K562 (cell line): Measurements from ENCODE around the gene LRP1. TPM values are rescaled to one million over a fixed set of nuclear protein-coding genes. Genes with fewer than 3 reads are reported as not detected.
A peak's percentile ranks its signal among the peaks of the same experiment; 100 is the strongest.

Experiments
- ADNP ChIP-seq: fragments of 200-800 bp; sonication (Bioruptor generic); IDR thresholded peaks from 2 replicates; pipeline ENCODE4 v1.6.1; 2016; ENCODE audit warnings: missing genetic modification characterization, missing compliant biosample characterization
- BMI1 ChIP-seq: fragments of 150-350 bp; IDR thresholded peaks from 2 replicates; pipeline ENCODE4 v1.6.1; 2014; ENCODE audit warnings: low read length
- CBFA2T2 ChIP-seq: fragments of 450-650 bp; conservative IDR thresholded peaks from 2 replicates; pipeline ENCODE4 v1.6.1; 2017; ENCODE audit warnings: mild to moderate bottlenecking
- CEBPZ ChIP-seq: fragments of 150-350 bp; IDR thresholded peaks from 2 replicates; pipeline ENCODE4 v1.6.1; 2014; ENCODE audit warnings: low read depth, mild to moderate bottlenecking, low read length, borderline replicate concordance
- COPS2 ChIP-seq: fragments of 450-650 bp; conservative IDR thresholded peaks from 2 replicates; pipeline ENCODE4 v1.6.1; 2016; ENCODE audit warnings: mild to moderate bottlenecking, moderate library complexity
- CREM ChIP-seq: IDR thresholded peaks from 2 replicates; pipeline ENCODE4 v1.6.1; 2014; ENCODE audit warnings: antibody characterized with exemption, low read depth
- EP300 ChIP-seq: IDR thresholded peaks from 2 replicates; pipeline ENCODE4 v1.6.1; 2012; ENCODE audit warnings: low read length, improper control_type of control experiment
- FOXO4 ChIP-seq: fragments of 450-650 bp; formaldehyde crosslinking; IDR thresholded peaks from 2 replicates; pipeline ENCODE4 v1.4.0; 2020; ENCODE audit warnings: mild to moderate bottlenecking, moderate library complexity
- HOMEZ ChIP-seq: fragments of 250-450 bp; sonication (Bioruptor Pico); IDR thresholded peaks from 2 replicates; pipeline ENCODE4 v1.4.0; 2020; ENCODE audit warnings: mild to moderate bottlenecking, moderate library complexity
- IRF9 ChIP-seq: fragments of 450-650 bp; IDR thresholded peaks from 2 replicates; pipeline ENCODE4 v1.6.1; 2016; ENCODE audit warnings: missing biosample characterization, missing genetic modification characterization
- PPARD ChIP-seq: fragments of 250-450 bp; sonication (Bioruptor Pico); IDR thresholded peaks from 2 replicates; pipeline ENCODE4 v1.8.0; 2022; ENCODE audit warnings: inconsistent platforms, mild to moderate bottlenecking, moderate library complexity
- SMAD3 ChIP-seq: fragments of 450-650 bp; formaldehyde crosslinking; conservative IDR thresholded peaks from 2 replicates; pipeline ENCODE4 v1.4.0; 2020; ENCODE audit warnings: mild to moderate bottlenecking
- SRF ChIP-seq, 2 experiments: fragments of 250-450, 450-650 bp in 1 of 2; sonication (Bioruptor Pico) in 1 of 2; sonication (generic) in 1 of 2; formaldehyde crosslinking; IDR thresholded peaks; 2 replicates each; pipeline versions ENCODE4 v1.5.0 to v1.5.1; 2020 to 2022; ENCODE audit warnings: mild to moderate bottlenecking in 1 of 2, missing genetic modification reagents in 1 of 2
- ZEB2 ChIP-seq: fragments of 450-650 bp; IDR thresholded peaks from 2 replicates; pipeline ENCODE4 v1.6.1; 2016
- ZNF124 ChIP-seq: sonication (generic); formaldehyde crosslinking; IDR thresholded peaks from 2 replicates; pipeline ENCODE4 v1.8.1; 2022; ENCODE audit warnings: missing genetic modification reagents
- ZNF217 ChIP-seq: sonication (generic); formaldehyde crosslinking; IDR thresholded peaks from 2 replicates; pipeline ENCODE4 v1.8.0; 2022; ENCODE audit warnings: mild to moderate bottlenecking, missing genetic modification reagents
- ZNF551 ChIP-seq: fragments of 250-450 bp; sonication (Bioruptor Pico); IDR thresholded peaks from 2 replicates; pipeline ENCODE4 v1.5.0; 2021; ENCODE audit warnings: mild to moderate bottlenecking, moderate library complexity
- ZNF589 ChIP-seq: fragments of 200-800 bp; sonication (Bioruptor generic); IDR thresholded peaks from 2 replicates; pipeline ENCODE4 v1.6.1; 2016; ENCODE audit warnings: low read depth, missing genetic modification characterization, missing compliant biosample characterization
- polyA plus RNA-seq, 8 experiments: library from polyadenylated mRNA; depleted of rRNA in 4 of 8; stranded (reverse) in 5 of 8; unstranded in 3 of 8; fragments of >200 nt; fragmentation: Nextera tagmentation in 2 of 8; fragmentation: Illumina TruSeq in 1 of 8; extraction: Ambion mirVana in 2 of 8; extraction: Trizol in 1 of 8; gene quantifications; 2 replicates each; pipeline versions ENCODE4 v1.2.1 to v1.2.3, GENCODE V29; 2011 to 2014; ENCODE audit warnings: inconsistent platforms in 1 of 8, missing spikeins in 1 of 8
- total RNA-seq, 7 experiments: library from RNA; depleted of rRNA in 6 of 7; stranded (reverse); fragments of >200 nt in 6 of 7; fragmentation: Illumina TruSeq in 2 of 7; extraction: Trizol in 2 of 7; gene quantifications; 2 replicates each; pipeline versions ENCODE4 v1.2.1 to v1.2.3, GENCODE V29; 2011 to 2021; ENCODE audit warnings: low replicate concordance in 1 of 7
- TF ChIP-seq, protein P1 (sequence below): fragments of 250-450 bp; sonication (Bioruptor Pico); IDR thresholded peaks from 2 replicates; pipeline ENCODE4 v1.9.0; 2021; ENCODE audit warnings: mild to moderate bottlenecking, inconsistent platforms

LRP1 gene
- total and polyA plus RNA-seq, 9 of the 15 experiments (the other 6 are each of a cell fraction or from before 2014, with no cell fraction given) = 0.04 to 0.64 (median 0.19) TPM; not detected in 2

DNA sequence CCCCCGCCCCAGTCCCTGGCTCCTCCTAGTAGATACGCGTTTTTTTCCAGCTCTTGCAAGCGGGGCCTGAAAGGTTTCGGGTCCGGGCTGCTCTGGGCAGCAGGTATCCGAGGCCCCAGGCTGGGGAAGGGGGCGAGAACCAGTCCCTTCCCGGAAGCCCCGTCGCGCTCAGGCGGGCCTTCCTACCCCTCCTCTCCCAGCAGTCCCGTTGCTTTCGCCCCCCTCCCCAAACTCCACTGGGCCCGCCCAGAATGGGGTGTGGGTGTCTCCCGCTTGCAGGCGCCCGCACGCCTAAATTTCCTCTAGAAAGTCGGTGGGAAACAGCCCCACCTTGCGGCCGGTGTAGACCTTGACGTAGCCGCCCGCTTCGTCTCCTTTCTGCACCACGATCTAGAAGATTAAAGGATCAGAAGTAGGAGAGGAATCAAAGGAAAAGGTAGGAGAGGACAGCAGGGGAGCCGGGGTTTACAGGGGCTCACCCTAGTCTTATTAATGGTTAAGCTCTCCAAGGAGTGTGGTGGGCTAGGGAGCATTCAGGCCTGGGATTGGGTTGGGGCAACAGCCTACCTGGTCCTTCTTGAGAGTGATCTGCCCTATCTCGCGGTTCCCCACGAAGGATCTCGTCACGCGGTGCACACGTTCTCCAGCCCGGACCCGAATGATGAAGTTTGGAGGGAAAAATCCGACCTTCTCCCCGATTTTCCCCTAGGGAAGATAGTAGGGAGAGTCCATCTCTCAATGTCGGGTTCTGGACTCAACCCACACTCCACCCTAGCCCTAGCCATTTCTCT, 115.4 kb downstream of the LRP1 start (continued):
- TF ChIP-seq CEBPZ (no peak), IRF9 (tag) (no peak), SMAD3 (CRISPR knock-in tag) (no peak), ZNF124 (CRISPR knock-in tag) (no peak), EP300 (no peak), ZNF217 (no peak), FOXO4 (no peak), CREM (peak; percentile 89), BMI1 (no peak), PPARD (CRISPR knock-in tag) (no peak), ZNF551 (CRISPR knock-in tag) (no peak), CBFA2T2 (no peak), ZEB2 (no peak), SRF (CRISPR knock-in tag; IDR thresholded peaks at IDR 0.05) (0 out of 4 replicates have a peak, but pooled peaks of 1 of the 2 experiments have one; percentile 18), COPS2 (no peak), HOMEZ (CRISPR knock-in tag) (no peak), ZNF589 (CRISPR knock-in tag) (no peak), ADNP (tag) (no peak)
- TF ChIP-seq, protein P1, sequence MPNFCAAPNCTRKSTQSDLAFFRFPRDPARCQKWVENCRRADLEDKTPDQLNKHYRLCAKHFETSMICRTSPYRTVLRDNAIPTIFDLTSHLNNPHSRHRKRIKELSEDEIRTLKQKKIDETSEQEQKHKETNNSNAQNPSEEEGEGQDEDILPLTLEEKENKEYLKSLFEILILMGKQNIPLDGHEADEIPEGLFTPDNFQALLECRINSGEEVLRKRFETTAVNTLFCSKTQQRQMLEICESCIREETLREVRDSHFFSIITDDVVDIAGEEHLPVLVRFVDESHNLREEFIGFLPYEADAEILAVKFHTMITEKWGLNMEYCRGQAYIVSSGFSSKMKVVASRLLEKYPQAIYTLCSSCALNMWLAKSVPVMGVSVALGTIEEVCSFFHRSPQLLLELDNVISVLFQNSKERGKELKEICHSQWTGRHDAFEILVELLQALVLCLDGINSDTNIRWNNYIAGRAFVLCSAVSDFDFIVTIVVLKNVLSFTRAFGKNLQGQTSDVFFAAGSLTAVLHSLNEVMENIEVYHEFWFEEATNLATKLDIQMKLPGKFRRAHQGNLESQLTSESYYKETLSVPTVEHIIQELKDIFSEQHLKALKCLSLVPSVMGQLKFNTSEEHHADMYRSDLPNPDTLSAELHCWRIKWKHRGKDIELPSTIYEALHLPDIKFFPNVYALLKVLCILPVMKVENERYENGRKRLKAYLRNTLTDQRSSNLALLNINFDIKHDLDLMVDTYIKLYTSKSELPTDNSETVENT = no peak
